PFSK-1 (cell line): Measurements from ENCODE around the gene C22orf15.

Experiments used
- TAF1 ChIP-seq: IDR thresholded peaks from 2 replicates; pipeline ENCODE4 v1.6.1; 2012; ENCODE audit warnings: low read length, control low read depth, borderline replicate concordance; ENCODE audit not compliant: insufficient read depth
- TF ChIP-seq, protein P1 (sequence below), 2 experiments: IDR thresholded peaks; 2 replicates each; pipeline versions ENCODE4 v1.6.1 to v1.8.0; 2011 to 2012; ENCODE audit warnings: low read depth in 2 of 2, low read length in 2 of 2, control low read depth in 1 of 2, inconsistent platforms in 1 of 2, mild to moderate bottlenecking in 1 of 2, moderate library complexity in 1 of 2; ENCODE audit not compliant: insufficient read depth in 1 of 2

DNA sequence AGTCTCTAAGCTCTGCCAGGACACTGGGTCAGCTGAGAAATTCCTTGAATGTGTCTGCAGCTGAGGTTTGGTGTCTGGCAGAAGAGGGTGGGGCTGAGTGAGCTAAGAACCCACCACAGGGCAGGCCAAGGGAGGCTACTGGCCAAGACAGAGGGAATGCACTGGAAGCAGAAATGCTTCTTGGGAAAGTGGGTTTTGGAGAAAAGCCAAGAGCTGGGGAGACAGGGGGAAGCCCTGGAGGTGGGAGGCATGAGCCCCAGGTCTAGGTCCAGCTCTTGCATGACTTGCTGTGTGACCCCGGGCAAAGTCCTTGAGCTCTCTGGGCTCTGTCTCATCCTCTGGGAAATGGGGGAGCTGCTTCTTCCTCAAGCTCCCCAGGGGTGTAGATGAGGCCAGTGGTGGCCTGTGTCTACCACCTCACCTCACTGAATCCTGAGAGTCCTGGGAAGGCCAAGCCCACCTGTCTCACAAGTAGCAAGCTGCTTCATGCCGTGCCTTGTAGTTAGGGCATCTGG lies 12.2 kb downstream of the C22orf15 start:
- TF ChIP-seq, protein P1, sequence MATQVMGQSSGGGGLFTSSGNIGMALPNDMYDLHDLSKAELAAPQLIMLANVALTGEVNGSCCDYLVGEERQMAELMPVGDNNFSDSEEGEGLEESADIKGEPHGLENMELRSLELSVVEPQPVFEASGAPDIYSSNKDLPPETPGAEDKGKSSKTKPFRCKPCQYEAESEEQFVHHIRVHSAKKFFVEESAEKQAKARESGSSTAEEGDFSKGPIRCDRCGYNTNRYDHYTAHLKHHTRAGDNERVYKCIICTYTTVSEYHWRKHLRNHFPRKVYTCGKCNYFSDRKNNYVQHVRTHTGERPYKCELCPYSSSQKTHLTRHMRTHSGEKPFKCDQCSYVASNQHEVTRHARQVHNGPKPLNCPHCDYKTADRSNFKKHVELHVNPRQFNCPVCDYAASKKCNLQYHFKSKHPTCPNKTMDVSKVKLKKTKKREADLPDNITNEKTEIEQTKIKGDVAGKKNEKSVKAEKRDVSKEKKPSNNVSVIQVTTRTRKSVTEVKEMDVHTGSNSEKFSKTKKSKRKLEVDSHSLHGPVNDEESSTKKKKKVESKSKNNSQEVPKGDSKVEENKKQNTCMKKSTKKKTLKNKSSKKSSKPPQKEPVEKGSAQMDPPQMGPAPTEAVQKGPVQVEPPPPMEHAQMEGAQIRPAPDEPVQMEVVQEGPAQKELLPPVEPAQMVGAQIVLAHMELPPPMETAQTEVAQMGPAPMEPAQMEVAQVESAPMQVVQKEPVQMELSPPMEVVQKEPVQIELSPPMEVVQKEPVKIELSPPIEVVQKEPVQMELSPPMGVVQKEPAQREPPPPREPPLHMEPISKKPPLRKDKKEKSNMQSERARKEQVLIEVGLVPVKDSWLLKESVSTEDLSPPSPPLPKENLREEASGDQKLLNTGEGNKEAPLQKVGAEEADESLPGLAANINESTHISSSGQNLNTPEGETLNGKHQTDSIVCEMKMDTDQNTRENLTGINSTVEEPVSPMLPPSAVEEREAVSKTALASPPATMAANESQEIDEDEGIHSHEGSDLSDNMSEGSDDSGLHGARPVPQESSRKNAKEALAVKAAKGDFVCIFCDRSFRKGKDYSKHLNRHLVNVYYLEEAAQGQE (IDR thresholded peaks at IDR 0.05; ENCODE audit: insufficient read depth in 1 of 2, low read depth in 2 of 2, low read length in 2 of 2): no peak
- TF ChIP-seq TAF1: no peak
